PC-3 (cell line): ENCODE data around the gene ARVCF.

Experiments
- EZH2 ChIP-seq: fragments of 300-600 bp; sonication (generic); IDR thresholded peaks from one replicate; pipeline ENCODE4 v1.6.1; 2017; ENCODE audit warnings: antibody characterized with exemption, mild to moderate bottlenecking, low read length; ENCODE audit not compliant: unreplicated experiment
- EZH2phosphoT487 ChIP-seq: fragments of 300-600 bp; sonication (generic); IDR thresholded peaks from 2 replicates; pipeline ENCODE4 v1.6.1; 2018; ENCODE audit warnings: mild to moderate bottlenecking, antibody characterized with exemption, low read length, borderline replicate concordance
- TF ChIP-seq, protein P1 (sequence below): fragments of 300-600 bp; sonication (generic); conservative IDR thresholded peaks from 2 replicates; pipeline ENCODE4 v1.5.1; 2017; ENCODE audit warnings: antibody characterized with exemption, low read depth, mild to moderate bottlenecking, low read length

DNA sequence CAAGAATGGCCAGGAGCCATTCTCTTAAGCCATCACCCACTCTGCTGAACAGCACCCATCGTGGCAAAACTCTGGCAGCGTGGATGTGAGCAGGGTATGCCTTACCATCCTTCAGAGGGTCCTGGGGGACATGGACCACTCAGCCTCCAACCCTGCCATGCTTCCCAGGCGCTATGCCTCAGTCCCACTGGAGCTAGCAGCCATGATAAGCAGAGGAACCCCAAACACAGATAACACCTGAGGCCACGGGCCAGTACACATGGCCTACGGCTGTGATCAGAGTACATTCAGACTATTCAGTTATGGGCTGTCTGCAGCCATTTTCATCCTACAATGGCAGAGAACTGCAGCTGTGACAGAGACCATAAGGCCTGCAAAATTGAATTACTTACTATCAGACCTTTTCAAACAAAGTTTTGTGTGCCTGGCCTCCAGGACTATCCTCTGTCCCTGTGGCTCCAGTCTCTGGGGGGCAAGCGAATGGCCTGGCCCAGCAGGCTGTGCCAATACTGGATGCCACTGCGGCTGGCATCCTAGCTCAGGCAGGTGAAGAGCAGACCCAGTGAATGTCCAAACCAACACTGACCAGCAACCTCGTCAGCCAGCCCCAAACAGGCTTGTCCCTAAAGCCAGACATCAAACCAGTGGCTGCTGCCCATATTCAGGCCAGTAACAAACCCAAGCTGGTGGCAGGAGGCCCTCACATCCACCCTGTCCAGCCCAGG lies 6.9 kb downstream of the ARVCF start:
- TF ChIP-seq, protein P1, sequence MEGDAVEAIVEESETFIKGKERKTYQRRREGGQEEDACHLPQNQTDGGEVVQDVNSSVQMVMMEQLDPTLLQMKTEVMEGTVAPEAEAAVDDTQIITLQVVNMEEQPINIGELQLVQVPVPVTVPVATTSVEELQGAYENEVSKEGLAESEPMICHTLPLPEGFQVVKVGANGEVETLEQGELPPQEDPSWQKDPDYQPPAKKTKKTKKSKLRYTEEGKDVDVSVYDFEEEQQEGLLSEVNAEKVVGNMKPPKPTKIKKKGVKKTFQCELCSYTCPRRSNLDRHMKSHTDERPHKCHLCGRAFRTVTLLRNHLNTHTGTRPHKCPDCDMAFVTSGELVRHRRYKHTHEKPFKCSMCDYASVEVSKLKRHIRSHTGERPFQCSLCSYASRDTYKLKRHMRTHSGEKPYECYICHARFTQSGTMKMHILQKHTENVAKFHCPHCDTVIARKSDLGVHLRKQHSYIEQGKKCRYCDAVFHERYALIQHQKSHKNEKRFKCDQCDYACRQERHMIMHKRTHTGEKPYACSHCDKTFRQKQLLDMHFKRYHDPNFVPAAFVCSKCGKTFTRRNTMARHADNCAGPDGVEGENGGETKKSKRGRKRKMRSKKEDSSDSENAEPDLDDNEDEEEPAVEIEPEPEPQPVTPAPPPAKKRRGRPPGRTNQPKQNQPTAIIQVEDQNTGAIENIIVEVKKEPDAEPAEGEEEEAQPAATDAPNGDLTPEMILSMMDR: no peak
- TF ChIP-seq EZH2 (no peak), EZH2phosphoT487 (no peak)
